GM12878 (cell line): ENCODE data around the gene SFSWAP. TPM values are rescaled to one million over a fixed set of nuclear protein-coding genes. Genes with fewer than 3 reads are reported as not detected.

Experiments used
- ATAC-seq: fragments of 200-7000 bp; cut with Tn5 transposase; 3 replicates; pipeline ENCODE4 v1.9.1; 2020; ENCODE audit warnings: mild to moderate bottlenecking, moderate library complexity
- BruUV-seq: library from RNA; stranded (reverse); fragments of 400-500 nt; replicated peaks from 2 replicates; lab custom pipeline; 2021; lab: Mats Ljungman, UMichigan
- CTCF ChIA-PET: fragments of 300-600 bp; sonication (Branson Sonifier 250); formaldehyde crosslinking; extraction: SDS; loops from one replicate; lab custom pipeline; 2021; ENCODE audit warnings: inconsistent platforms; lab: Yijun Ruan, JAX
- POLR2A ChIA-PET: fragments of 350-600 bp; formaldehyde crosslinking; extraction: SDS; loops from one replicate; lab custom pipeline; 2021; ENCODE audit warnings: inconsistent platforms; lab: Charles Lee
- RAD21 ChIA-PET: fragments of 300-600 bp; sonication (Branson Sonifier 250); formaldehyde crosslinking; loops from one replicate; lab custom pipeline; 2023; ENCODE audit warnings: antibody characterized with exemption; ENCODE audit not compliant: unreplicated experiment; lab: Charles Lee
- SMC1A ChIA-PET: fragments of 300-600 bp; sonication (Branson Sonifier 250); formaldehyde crosslinking; loops from one replicate; lab custom pipeline; 2023; ENCODE audit not compliant: unreplicated experiment, uncharacterized antibody; lab: Charles Lee
- DNase-seq: peaks from one replicate; pipeline ENCODE4 v3.0.0-alpha.2; 2011; ENCODE audit warnings: low read depth, low spot score
- FAIRE-seq: peaks from 3 replicates; lab custom pipeline; 2011; peaks lifted over from hg19 to GRCh38; lab: Jason Lieb, UNC
- H2AFZ ChIP-seq: 2 replicates; pipeline ENCODE4 v1.6.0; 2011; ENCODE audit warnings: low read depth, low read length, control low read depth; ENCODE audit not compliant: control insufficient read depth
- H3K27ac ChIP-seq: 2 replicates; pipeline ENCODE4 v1.5.1; 2011; ENCODE audit warnings: control low read depth; ENCODE audit not compliant: control insufficient read depth, insufficient read depth
- H3K27me3 ChIP-seq, 2 experiments: replicated peaks in 1 of 2; 2 replicates each; pipeline versions ENCODE4 v1.6.0 to v1.6.1; 2011; ENCODE audit warnings: low read length in 1 of 2; ENCODE audit not compliant: control insufficient read depth in 2 of 2, insufficient read depth in 2 of 2
- H3K36me3 ChIP-seq, 2 experiments: 2 replicates each; pipeline ENCODE4 v1.5.1; 2011; ENCODE audit warnings: low read length in 1 of 2; ENCODE audit not compliant: control insufficient read depth in 2 of 2, insufficient read depth in 2 of 2
- H3K4me1 ChIP-seq: 2 replicates; pipeline ENCODE4 v1.6.1; 2011; ENCODE audit warnings: mild to moderate bottlenecking, low read length, moderate library complexity, mixed read lengths; ENCODE audit not compliant: control insufficient read depth, insufficient read depth
- H3K4me2 ChIP-seq: 2 replicates; pipeline ENCODE4 v1.6.0; 2011; ENCODE audit warnings: control low read depth; ENCODE audit not compliant: control insufficient read depth, insufficient read depth
- H3K4me3 ChIP-seq: fragments of 200-600 bp; sonication (generic); 2 replicates; pipeline ENCODE4 v1.5.1; 2016
- H3K79me2 ChIP-seq: 2 replicates; pipeline ENCODE4 v1.6.0; 2011; ENCODE audit warnings: low read length; ENCODE audit not compliant: control insufficient read depth, insufficient read depth
- H3K9ac ChIP-seq: 2 replicates; pipeline ENCODE4 v1.8.0; 2011; ENCODE audit warnings: low read length, control low read depth, mixed read lengths; ENCODE audit not compliant: control insufficient read depth, insufficient read depth
- H3K9me3 ChIP-seq: replicated peaks from 3 replicates; pipeline ENCODE4 v1.5.1; 2011; ENCODE audit warnings: mild to moderate bottlenecking, low read length; ENCODE audit not compliant: control insufficient read depth, insufficient read depth
- H4K20me1 ChIP-seq: 2 replicates; pipeline ENCODE4 v1.6.0; 2011; ENCODE audit not compliant: control insufficient read depth, insufficient read depth
- ATF3 ChIP-seq: IDR thresholded peaks from 2 replicates; pipeline ENCODE4 v1.6.1; 2011; ENCODE audit warnings: low read depth, mild to moderate bottlenecking, low read length, moderate library complexity, borderline replicate concordance; ENCODE audit errors: extremely low read depth
- BRCA1 ChIP-seq: IDR thresholded peaks from 2 replicates; pipeline ENCODE4 v1.6.1; 2011; ENCODE audit warnings: low read depth, low read length, improper control_type of control experiment
- CREB1 ChIP-seq: IDR thresholded peaks from 2 replicates; pipeline ENCODE4 v1.6.1; 2012; ENCODE audit warnings: low read depth, mild to moderate bottlenecking, inconsistent platforms
- EED ChIP-seq: sonication (generic); IDR thresholded peaks from 2 replicates; pipeline ENCODE4 v1.6.1; 2016; ENCODE audit warnings: antibody characterized with exemption, low read depth
- ELK1 ChIP-seq: IDR thresholded peaks from 2 replicates; pipeline ENCODE4 v1.6.1; 2012; ENCODE audit warnings: low read depth, low read length, improper control_type of control experiment
- EP300 ChIP-seq, 2 experiments: fragments of 150-350 bp in 1 of 2; IDR thresholded peaks; 2 replicates each; pipeline ENCODE4 v1.6.1; 2011 to 2012; ENCODE audit warnings: low read depth in 2 of 2, low read length in 2 of 2, borderline replicate concordance in 1 of 2, improper control_type of control experiment in 1 of 2, inconsistent platforms in 1 of 2; ENCODE audit not compliant: control insufficient read depth in 1 of 2
- HDAC6 ChIP-seq: fragments of 200-600 bp; sonication (generic); IDR thresholded peaks from one replicate; pipeline ENCODE4 v1.8.0; 2017; ENCODE audit warnings: antibody characterized with exemption; ENCODE audit not compliant: unreplicated experiment
- MYC ChIP-seq: IDR thresholded peaks from 2 replicates; pipeline ENCODE4 v1.6.1; 2011; ENCODE audit warnings: mild to moderate bottlenecking, low read length, moderate library complexity, inconsistent platforms; ENCODE audit not compliant: insufficient read depth, insufficient replicate concordance, insufficient read length, severe bottlenecking
- NFXL1 ChIP-seq: fragments of 450-650 bp; IDR thresholded peaks from 2 replicates; pipeline ENCODE4 v1.6.1; 2017; ENCODE audit warnings: antibody characterized with exemption, mild to moderate bottlenecking, borderline replicate concordance
- NFYA ChIP-seq: IDR thresholded peaks from 2 replicates; pipeline ENCODE4 v1.6.1; 2011; ENCODE audit warnings: low read depth, mild to moderate bottlenecking, low read length, improper control_type of control experiment, borderline replicate concordance
- RAD51 ChIP-seq: fragments of 450-650 bp; IDR thresholded peaks from 2 replicates; pipeline ENCODE4 v1.6.1; 2016; ENCODE audit warnings: moderate library complexity, mild to moderate bottlenecking, inconsistent platforms
- RCOR1 ChIP-seq: conservative IDR thresholded peaks from 2 replicates; pipeline ENCODE4 v1.6.1; 2012; ENCODE audit warnings: low read depth, low read length, improper control_type of control experiment
- REST ChIP-seq: IDR thresholded peaks from 2 replicates; pipeline ENCODE4 v1.6.1; 2012; ENCODE audit warnings: mild to moderate bottlenecking, low read depth, low read length
- SRF ChIP-seq, 2 experiments: IDR thresholded peaks; 2 replicates each; pipeline ENCODE4 v1.6.1; 2011; ENCODE audit warnings: low read depth in 2 of 2, low read length in 2 of 2, mild to moderate bottlenecking in 1 of 2, moderate library complexity in 1 of 2
- STAT1 ChIP-seq: fragments of 450-650 bp; conservative IDR thresholded peaks from 2 replicates; pipeline ENCODE4 v1.6.1; 2014; ENCODE audit warnings: antibody characterized with exemption, mild to moderate bottlenecking
- SUPT20H ChIP-seq: IDR thresholded peaks from 2 replicates; pipeline ENCODE4 v1.6.1; 2011; ENCODE audit warnings: low read depth, mild to moderate bottlenecking, low read length, moderate library complexity, borderline replicate concordance; ENCODE audit not compliant: control insufficient read depth
- TARDBP ChIP-seq: IDR thresholded peaks from 2 replicates; pipeline ENCODE4 v1.6.1; 2016; ENCODE audit warnings: borderline replicate concordance
- ZSCAN29 ChIP-seq: fragments of 450-650 bp; IDR thresholded peaks from 2 replicates; pipeline ENCODE4 v1.6.1; 2017; ENCODE audit warnings: mild to moderate bottlenecking, moderate library complexity
- WGBS: methylation state at CpG from one replicate; pipeline ENCODE4 v1.1.6; 2016; ENCODE audit warnings: low lambda C conversion rate; ENCODE audit not compliant: insufficient replicate concordance, insufficient coverage; ENCODE audit errors: missing lambda C conversion rate; 5-methylcytosine and 5-hydroxymethylcytosine counted together
- in situ Hi-C: fragments of 300-500 bp; cut with MboI; formaldehyde crosslinking; loops from 9 replicates; pipeline ENCODE4 v1.14.3; 2018; ENCODE audit warnings: mixed read lengths
- intact Hi-C: fragments of 100-400 bp; cut with micrococcal nuclease; formaldehyde crosslinking; loops from one replicate; pipeline ENCODE4 v1.14.2; 2022; ENCODE audit not compliant: unreplicated experiment
- polyA plus RNA-seq, 11 experiments: library from polyadenylated mRNA; depleted of rRNA in 4 of 11; unstranded in 6 of 11; stranded (reverse) in 5 of 11; fragments of >200 nt; fragmentation: Nextera tagmentation in 4 of 11; fragmentation: Illumina TruSeq in 1 of 11; extraction: Ambion mirVana in 4 of 11; extraction: Trizol in 1 of 11; gene quantifications; 1 replicate in 1 of 11; 2 replicates in 10 of 11; pipeline versions ENCODE4 v1.2.1 to v1.2.3, GENCODE V29; 2011 to 2016; ENCODE audit warnings: inconsistent platforms in 2 of 11, missing spikeins in 2 of 11, low read depth in 1 of 11
- total RNA-seq, 4 experiments: library from RNA; depleted of rRNA in 3 of 4; stranded (reverse); fragments of >200 nt in 3 of 4; fragmentation: Illumina TruSeq in 1 of 4; extraction: Trizol in 1 of 4; gene quantifications; 2 replicates each; pipeline versions ENCODE4 v1.2.1 to v1.2.3, GENCODE V29; 2013 to 2021

SFSWAP gene
- total and polyA plus RNA-seq, 10 of the 15 experiments (the other 5 are each of a cell fraction or from before 2014, with no cell fraction given): 1.8 to 48.6 (median 25.0) TPM

- TF ChIP-seq ELK1 (no peak), BRCA1 (no peak)
- TF ChIP-seq, all 136 proteins: peak for 0
Measured at GRCh38 chr12:131796411-131796736, 85.5 kb downstream of the SFSWAP start (continued).

DNA sequence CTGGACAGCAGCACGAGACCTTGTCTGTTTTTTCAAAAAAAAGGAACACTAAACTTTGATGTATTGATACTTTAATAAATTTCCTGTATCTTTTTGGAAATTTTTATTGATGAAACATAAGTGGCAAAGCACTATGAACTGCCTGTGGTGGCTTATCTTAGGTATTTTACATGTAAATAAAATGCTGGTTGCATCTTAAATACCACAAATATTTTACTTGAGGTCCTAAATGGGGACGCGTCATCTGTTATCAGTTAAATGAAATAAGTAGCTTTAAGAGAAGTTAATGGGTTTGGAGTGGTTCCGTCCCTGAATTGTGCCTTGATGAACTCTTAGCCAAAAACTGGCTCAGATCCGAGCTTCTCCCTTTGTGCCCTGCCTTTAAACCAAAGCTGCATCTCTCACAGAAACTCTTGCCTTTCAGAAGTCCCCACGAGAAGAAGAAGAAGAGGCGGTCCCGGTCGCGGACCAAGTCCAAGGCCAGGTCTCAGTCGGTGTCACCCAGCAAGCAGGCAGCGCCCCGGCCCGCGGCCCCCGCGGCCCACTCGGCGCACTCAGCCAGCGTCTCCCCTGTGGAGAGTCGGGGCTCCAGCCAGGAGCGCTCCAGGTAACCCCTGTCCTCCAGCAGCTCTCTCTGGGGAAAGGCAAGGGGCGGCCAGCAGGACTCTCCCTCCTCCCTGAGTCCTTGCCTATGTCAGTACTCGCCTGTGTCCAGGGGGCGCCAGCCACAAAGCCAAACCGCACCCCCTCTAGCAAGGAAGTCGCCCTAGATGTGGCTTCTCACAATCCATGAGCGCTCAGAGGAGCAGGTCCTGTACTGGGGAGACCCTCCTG, 86.1 kb downstream of the SFSWAP start:
- ATAC-seq (no peak), FAIRE-seq (no peak), DNase-seq (no peak)
- Histone ChIP-seq H3K27me3 (no peaks in the 10 kb centered on the region), H3K9ac (no peak overlapping the region), H3K79me2 (no peaks in the 10 kb centered on the region), H3K4me1 (no peaks in the 10 kb centered on the region), H3K9me3 (no peaks in the 10 kb centered on the region), H4K20me1 (no peaks in the 10 kb centered on the region), H3K4me2 (no peak overlapping the region), H2AFZ (no peak overlapping the region), H3K36me3 (peaks cover 2 to 10% of the 10 kb centered on the region in 2 experiments; a peak in 3 of 4 replicates), H3K4me3 (no peak overlapping the region), H3K27ac (no peak overlapping the region)
- 99% methylated on average over 28 of the region's 28 CpGs for WGBS
- ChIA-PET SMC1A (no interaction called here), POLR2A (no interaction called here), RAD21 (interaction anchor here (0.7 kb wide), 1 partner anchor 16 kb away, joined by 4 read pairs; no protein-coding TSS in a partner anchor), CTCF (no interaction called here)
- in situ Hi-C loops: no loop called here
- intact Hi-C loops: no loop called here
- BruUV-seq: no TSS peak
- TF ChIP-seq NFYA: no peak
- no peak for TF ChIP-seq MYC
- TF ChIP-seq ATF3: no peak
- no peak for TF ChIP-seq HDAC6
- TF ChIP-seq RAD51: no peak
- TF ChIP-seq CREB1: no peak
- TF ChIP-seq RCOR1: no peak
- no peak for TF ChIP-seq REST
- TF ChIP-seq SRF (IDR thresholded peaks at IDR 0.05; ENCODE audit: low read depth in 2 of 2, low read length in 2 of 2): no peak
- no peak for TF ChIP-seq TARDBP
- TF ChIP-seq NFXL1: no peak
- no peak for TF ChIP-seq STAT1
- TF ChIP-seq EP300 (IDR thresholded peaks at IDR 0.05; ENCODE audit: borderline replicate concordance in 1 of 2, control insufficient read depth in 1 of 2, low read depth in 2 of 2, low read length in 2 of 2): no peak
- TF ChIP-seq ZSCAN29: no peak
- no peak for TF ChIP-seq EED
- TF ChIP-seq SUPT20H: no peak
